ENCODE measurements around the gene PIPOX. TPM values are rescaled to one million over a fixed set of nuclear protein-coding genes. Genes with fewer than 3 reads are reported as not detected.

Gene PIPOX
- total RNA-seq, 1 donor: 1.7 TPM

GRCh38 chr17:29008591-29008990, 34.4 kb upstream of the PIPOX start:
- TF ChIP-seq CTCF (IDR thresholded peaks at IDR 0.05; ENCODE audit: insufficient read depth, low read depth, low read length): no peak
- H3K4me3 ChIP-seq (ENCODE audit: low read depth, low read length): no peak overlapping the region
- no peak for DNase-seq (ENCODE audit: low read depth)

- TF ChIP-seq CTCF (IDR thresholded peaks at IDR 0.05; ENCODE audit: insufficient read depth, low read depth, low read length): no peak
- no peak for DNase-seq (ENCODE audit: low read depth)
- no peak overlapping the region for H3K4me3 ChIP-seq (ENCODE audit: low read depth, low read length)
These were observed 32.8 kb upstream of the PIPOX start for GRCh38 chr17:29010129-29010528.

- TF ChIP-seq CTCF (IDR thresholded peaks at IDR 0.05; ENCODE audit: insufficient read depth, low read depth, low read length): no peak
- no peak overlapping the region for H3K4me3 ChIP-seq (ENCODE audit: low read depth, low read length)
- DNase-seq (ENCODE audit: low read depth): no peak
These were observed 32.4 kb upstream of the PIPOX start for GRCh38 chr17:29010586-29010985.

GRCh38 chr17:29012535-29012934, 30.4 kb upstream of the PIPOX start:
- no peak for DNase-seq (ENCODE audit: low read depth)
- TF ChIP-seq CTCF (IDR thresholded peaks at IDR 0.05; ENCODE audit: insufficient read depth, low read depth, low read length): no peak
- H3K4me3 ChIP-seq (ENCODE audit: low read depth, low read length): no peak overlapping the region

- no peak for TF ChIP-seq CTCF (IDR thresholded peaks at IDR 0.05; ENCODE audit: insufficient read depth, low read depth, low read length)
- H3K4me3 ChIP-seq (ENCODE audit: low read depth, low read length): no peak overlapping the region
- no peak for DNase-seq (ENCODE audit: low read depth)
These were observed 28.2 kb upstream of the PIPOX start for GRCh38 chr17:29014716-29015115.

- no peak for DNase-seq (ENCODE audit: low read depth)
- H3K4me3 ChIP-seq (ENCODE audit: low read depth, low read length): no peak overlapping the region
- TF ChIP-seq CTCF (IDR thresholded peaks at IDR 0.05; ENCODE audit: insufficient read depth, low read depth, low read length): no peak
These were observed 26.4 kb upstream of the PIPOX start for GRCh38 chr17:29016345-29017210.
